HG02938 (cell line): ENCODE measurements around the gene NRF1.

Experiments
- ATAC-seq: cut with Tn5 transposase; IDR thresholded peaks from one replicate; pipeline ENCODE4 v1.9.1; 2021; ENCODE audit warnings: mild to moderate bottlenecking, moderate library complexity; ENCODE audit not compliant: unreplicated experiment

Gene NRF1

DNA sequence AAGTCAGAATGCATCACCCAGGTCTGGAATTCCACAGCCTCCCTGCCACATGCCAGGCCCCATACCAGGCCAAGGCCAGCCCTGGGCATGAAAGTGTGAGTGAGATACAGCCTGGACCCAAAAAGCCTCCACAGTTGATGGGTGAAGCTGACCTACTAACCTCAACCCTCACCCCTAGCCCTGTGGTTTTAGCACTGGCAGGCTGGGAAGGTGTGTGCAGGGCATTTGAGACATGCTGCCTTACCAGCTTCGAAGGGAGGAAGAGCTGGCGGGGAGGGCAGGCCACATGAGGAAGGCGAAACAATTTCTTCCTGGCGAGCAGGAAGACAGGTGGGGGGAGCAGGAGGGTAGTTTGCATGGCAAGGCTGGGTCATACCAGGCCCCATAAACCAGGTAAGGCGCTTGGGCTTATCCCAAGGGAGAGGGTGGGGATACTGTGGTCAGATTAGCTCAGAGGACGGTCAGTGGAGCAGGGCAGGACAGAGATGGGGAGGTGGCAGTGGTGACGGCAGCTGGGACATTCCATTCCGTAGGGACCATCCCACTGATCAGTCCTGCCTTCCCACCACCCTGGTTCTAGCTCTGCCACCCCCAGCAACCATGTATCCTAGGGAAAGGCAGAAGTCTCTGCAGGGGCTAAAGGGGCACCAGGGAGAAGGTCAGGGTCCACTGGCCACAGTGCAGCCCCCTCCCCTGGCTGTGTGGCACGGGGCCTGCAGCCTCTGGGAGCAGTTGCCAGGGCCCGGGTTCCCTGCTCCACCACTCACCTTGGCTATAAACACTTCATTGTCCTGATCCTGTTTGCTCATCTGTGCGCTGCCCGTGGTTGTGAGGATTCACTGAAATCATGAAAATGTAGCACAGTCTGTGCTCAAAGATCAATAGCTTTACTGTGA lies 155.8 kb downstream of the NRF1 start:
- ATAC-seq = no peak

DNA sequence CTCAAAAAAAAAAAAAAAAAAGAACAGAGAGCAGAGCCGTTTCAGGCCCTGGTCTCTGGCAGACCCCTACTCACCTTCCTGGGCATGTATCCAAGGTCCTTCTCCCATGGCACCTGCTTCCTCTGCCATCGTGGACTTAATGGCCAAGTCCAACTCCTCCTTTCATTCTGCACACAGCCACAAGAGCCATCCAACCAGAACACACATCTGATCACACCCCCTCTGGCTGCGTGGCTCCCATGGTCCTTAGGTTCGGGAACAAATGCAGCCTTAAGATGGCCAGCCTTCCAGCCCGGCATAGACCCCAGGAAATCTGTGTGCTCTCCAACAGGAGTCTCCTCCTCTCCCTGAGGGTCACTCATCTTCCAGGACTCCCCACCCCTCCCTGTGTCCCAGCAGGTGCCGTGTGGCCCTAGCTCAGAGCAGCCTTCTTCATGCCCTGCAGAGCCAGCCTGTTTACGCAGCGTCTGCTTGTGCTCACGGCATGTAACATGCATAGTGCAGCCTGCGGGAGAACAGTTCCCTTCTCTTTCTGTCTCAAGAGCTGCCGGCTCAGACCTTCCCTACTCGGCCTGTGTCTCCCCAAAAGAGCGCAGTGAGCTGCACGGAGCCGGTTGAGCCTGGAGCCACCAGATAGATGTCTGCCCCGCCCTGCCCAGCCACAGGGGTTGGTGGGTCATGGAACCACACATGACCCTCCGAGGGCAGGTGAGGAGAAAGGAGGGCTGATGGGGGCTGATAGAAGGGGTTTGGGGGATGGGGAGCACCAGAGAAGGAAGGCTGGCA lies 157.3 kb downstream of the NRF1 start:
- ATAC-seq = no peak

DNA sequence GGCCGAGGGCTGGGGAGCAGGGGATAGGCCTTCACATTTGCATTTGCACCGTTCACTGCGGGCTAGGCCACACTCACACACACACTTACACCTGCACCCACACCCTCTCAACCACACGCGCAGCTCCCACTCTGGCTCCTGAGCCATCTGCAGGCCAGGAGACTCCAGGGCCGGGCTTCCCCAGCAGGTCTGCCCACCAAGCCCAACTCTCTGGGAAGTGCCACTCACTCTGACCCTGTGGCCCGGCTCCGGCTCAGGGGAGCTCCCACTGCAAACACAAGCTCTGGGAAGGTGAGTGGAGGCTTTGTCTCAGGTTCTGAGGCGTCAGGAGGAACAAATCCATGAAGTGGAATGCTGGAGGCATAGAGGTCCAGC lies 157.9 kb downstream of the NRF1 start:
- ATAC-seq = no peak

DNA sequence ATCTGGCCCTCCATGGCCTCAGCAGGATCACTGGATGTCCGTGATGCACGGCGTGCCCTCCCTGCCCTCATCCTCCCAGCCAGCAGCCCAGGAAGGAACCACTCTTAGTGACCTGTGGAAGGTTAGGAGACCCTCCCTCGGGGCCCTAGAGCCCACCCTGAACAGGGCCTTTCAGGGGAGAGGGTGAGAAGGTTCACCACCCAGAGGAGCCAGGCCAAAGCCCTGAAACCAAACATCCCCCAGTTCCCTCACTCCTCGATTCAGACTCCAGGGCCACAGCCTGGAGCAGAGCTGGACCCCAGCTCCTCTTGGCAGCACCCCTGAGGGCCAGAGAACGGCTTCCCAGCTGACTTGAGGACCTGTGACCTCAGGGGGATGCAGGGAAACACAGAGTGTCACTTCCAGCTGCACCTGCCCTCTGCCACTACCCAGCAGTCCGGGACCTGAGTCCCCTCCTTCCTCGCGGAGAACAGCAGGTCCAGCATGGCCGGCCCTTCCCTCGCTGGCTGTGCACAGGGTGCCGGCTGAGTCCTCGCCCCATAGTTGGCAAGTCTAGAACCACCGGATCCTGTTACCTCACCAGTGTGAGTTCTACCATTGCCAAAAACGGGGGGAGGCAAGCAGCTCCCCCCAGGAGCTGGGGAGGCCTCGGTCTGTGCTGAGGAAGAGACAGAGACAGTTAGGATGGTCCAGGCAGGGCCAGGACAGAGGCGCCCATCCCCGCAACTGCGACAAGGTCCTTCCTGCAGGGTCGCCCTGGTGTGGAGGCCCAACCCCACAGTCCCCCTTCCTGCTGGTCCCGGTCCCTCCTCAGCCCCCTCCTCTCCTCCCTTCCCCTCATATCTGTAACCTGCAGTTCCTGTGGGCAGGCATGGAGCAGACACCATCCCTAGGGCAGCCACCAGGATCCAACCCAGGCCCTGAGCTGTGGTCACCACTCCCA lies 158.6 kb downstream of the NRF1 start:
- no peak for ATAC-seq

DNA sequence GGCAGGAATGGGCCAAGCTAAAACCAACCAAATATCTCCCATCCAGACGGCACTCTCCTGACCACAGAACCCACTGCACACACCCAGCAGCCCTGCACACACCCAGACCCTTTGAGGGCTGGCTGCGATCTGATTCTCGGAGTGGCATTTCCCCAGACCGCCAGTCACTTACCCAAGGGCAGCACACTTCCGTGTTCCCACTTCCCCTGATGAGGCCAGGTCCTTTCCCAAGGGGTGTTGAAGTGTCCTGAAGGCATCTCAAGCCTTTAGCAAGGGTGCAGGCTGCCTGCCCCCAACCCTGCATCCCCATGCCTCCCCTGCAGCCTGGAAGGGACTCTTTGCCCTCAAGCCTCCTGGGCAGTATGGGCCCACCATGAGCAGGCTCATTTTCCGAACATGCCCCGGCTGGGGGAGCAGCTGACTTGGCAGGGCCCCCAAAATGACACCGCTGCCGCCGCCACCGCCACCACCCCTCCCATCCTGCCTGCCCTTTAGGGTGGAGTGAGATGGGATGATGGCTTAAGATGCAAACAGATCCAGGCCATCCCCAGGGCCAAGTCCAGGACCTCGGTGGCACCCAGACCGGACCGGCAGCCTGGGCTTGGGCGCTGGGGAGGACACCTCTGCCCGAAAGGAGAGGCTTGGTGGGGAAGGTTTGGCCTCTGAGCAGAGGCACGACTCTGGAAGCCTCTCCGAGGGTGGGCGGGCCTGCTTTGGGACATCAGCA lies 159.8 kb downstream of the NRF1 start:
- ATAC-seq = no peak

DNA sequence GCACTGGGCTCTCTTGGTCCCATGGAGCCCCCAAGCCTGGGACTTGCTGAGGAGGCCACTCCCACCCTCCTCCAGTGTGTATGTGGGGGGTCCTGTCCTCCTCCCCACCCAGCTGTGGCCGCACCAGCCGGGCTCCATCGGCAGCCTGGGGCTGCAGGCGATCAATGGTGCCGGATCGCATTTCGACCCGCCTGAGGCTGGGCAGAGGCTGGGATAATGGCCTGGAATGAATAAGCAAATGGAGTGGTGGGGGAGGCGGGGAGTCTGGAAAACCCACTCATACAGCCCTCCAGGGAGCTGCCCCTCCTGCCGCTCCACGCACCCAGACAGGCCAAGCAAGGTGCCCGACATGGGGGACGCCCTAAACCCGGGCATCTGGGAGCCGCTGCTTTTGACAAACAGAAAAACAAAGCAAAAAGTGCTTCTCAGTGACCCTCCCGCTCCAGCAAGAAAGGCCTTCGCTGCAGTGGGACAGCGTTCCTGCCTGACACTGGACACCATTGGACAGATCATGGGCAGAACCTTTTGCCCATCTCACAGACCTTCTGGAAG lies 160.5 kb downstream of the NRF1 start:
- ATAC-seq = no peak

DNA sequence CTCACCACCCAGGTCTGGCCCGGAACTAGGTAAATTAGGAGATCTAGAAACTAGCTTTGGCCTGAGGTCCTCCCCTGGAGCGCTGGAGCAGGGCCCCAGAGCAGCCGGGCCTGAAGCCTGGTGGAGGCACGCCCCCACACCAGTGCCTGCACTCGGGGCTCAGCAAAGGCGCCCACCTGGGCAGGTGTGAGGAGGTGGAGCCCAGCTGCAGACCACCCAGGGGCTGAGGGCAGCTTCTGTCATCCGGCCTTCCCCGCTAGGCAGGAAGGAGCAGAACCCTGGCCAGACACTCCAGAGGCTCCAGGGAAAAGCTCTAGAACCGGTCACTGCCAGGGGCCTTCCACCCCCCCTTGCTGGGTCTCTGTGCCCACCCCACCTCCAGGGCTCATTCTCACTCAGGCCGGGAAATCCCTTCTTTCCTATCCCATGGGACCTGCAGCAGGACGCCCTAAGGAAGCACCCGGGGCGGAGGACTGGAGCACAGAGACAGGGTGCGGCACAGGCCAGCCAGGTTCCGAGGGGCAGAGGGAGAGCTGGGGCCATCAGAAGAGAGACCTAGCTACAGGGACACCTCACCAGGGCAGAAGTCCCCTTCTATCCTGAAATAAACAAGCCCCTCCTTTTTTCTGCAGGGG lies 161.2 kb downstream of the NRF1 start:
- ATAC-seq = no peak

DNA sequence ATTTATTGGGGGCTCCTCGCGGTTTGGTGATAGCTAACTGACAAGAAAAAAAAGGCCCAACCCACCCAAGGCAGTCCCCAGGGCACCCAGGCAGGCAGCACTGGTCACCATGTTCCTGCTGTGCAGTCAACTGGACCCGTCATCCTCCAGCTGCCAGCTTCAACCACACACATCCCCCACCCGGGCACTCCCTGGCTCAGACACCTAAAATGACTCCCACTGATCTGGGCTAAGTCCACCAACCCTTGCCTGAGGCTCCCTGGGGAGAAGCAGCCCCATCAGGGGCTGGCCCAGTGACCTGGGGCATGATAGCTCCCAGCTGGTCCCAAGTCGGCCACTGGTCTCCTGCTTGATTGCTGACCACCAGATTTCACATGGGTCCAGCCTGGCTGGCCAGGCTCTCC lies 161.8 kb downstream of the NRF1 start:
- no peak for ATAC-seq

DNA sequence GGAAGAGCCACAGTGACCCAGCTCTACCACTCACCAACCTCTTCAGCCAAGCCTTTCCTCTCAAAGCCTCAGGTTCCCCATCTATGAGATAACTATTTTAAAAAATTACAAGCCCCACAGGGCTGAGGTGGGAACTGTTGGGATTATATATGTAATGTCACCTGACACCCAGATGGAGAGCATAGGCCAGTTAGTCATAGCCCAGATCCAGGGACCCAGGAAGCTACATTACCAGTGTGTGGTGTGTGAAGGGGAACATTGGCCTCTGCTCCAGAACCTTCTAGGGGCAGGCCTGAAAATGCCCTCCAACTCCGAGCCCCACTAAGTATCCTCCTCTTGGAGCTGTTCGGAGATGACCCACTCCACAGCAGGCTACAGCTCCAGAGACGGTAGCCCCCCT lies 162.4 kb downstream of the NRF1 start:
- no peak for ATAC-seq

DNA sequence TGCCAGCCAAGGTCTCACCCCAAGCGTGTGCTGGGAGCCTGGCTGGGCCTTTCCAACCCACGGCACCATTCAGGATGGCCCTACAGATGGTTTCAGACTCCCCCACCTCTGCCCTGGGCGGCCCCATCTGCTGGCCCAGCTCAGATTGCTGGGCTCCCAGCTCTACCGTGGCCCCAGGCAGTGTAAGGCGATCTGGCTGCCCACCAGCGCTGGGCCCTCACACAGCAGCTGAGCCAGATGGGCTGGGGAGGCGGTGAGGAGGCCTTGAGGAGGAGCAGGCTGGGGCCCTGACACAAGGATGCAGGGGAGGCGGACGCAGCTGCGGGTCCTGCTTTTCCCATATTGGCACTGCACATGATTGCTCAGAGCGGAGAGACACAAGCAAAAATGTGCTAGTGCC lies 162.8 kb downstream of the NRF1 start:
- no peak for ATAC-seq

DNA sequence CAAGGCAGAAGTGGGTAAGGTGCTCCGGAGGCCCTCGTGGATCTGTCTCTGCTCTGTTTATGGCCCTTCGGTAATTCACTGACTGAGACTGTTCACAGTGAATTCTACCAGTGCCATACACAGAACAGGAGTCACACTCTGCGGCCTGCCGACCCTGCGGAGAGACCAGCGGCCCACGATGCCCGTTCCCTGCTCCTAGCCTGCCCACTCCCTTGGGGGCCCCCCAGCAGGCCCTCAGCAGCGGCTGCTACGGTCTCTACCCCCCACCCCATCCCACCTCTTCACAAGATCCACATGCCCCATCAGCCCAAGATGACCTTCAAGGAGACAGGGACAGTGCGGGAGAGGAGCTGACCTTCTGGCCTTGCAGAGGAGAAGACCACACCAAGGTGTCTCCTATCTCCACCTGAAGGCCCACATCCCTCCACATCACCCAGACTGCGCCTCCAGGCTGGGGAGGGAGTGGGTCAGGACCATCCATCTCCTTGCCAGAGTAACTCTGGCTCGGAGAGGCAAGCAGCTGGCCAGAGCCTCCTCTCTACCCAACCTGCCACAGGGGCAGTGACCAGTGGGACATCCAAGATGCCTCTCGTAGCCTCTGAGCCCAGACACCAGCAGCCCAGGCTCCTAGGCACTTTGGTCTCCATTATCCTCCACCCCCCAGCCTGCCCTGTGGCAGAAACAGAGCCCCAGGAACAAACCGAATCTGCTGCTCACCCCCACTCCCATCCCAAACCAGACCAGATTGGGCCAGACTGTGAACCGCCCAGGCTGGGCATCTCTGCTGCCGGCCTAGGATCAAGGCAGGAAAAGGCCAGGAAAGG lies 163.6 kb downstream of the NRF1 start:
- ATAC-seq = no peak

DNA sequence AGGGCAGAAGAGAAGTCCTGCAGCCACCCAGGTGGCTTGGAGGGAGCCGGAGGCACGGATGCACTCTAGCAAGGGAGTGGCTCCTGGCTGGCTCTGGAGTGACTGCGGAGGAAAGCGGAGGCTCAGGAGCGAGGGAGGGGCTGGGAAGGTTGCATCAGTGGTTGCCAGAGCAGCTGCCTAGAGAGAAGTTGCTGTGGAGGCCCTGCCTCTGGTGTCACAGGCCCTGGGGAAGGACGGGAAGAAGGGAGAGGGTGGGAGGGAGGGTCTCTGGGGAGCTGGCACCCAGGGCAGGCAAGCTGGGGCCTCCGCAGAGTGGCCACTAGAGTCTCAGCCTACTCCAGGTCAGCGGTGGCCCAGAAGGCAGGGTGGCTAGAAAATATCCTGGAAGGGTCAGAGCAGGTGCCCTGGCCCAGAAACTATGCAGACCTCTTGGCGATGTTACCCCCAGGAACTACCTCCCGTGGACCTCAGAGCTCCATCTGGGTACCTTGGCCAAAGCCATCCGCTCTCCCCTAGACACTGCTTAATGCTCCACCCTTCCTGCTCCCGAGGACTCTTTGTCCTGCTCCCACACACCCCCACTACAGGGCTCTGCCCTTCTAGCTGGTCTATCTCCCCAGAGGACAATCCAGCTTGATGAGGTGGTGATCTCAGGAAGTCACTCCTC lies 164.3 kb downstream of the NRF1 start:
- ATAC-seq = no peak

DNA sequence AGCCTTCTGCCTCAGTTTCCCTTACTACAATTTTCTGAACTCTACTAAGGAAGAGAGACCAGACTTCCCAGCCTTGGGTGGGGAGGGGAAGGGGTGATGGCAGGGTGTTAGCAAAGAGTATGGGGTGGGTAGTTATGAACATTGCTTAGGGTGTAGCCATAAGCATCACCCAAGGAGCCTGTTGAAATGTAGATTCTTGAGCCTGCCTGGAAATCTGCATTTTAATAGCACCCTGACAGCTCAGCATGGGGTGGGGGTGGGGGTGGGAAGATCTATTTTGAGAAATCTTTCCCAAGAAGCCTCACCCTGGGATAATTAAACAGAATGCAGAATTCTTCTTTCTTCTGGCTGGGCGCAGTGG lies 164.8 kb downstream of the NRF1 start:
- ATAC-seq = no peak

DNA sequence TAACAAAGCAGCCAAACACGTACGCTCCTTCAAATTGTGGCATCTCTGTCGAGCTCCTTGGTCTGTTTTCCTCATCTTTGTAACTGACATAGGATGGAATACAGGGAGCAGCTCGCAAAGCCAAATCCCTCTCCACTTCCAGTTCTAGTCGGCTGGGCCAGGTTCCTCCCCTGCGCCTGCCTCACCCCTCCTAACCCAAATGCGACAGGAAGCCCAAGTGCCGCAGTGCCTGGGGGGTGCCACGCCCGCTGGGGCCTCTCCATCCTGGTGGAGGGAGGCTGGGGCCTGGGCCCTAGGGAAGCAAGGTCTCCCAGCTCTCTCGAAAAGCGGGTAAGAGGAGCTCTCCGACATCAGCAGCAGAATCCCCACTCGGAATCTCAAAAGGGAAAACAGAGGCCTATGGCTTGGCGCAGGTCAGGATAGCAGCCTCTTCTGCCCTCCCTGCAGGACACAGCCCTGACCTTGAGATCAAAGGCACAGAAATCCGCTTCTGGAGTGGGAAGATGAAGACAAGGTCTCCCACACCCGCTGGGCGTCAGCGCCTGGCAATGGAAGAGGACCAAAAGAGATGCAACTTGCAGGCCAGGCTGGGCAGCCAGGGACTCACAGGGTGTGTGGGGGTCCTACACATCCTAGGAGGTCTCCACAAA lies 165.8 kb downstream of the NRF1 start:
- ATAC-seq = no peak

DNA sequence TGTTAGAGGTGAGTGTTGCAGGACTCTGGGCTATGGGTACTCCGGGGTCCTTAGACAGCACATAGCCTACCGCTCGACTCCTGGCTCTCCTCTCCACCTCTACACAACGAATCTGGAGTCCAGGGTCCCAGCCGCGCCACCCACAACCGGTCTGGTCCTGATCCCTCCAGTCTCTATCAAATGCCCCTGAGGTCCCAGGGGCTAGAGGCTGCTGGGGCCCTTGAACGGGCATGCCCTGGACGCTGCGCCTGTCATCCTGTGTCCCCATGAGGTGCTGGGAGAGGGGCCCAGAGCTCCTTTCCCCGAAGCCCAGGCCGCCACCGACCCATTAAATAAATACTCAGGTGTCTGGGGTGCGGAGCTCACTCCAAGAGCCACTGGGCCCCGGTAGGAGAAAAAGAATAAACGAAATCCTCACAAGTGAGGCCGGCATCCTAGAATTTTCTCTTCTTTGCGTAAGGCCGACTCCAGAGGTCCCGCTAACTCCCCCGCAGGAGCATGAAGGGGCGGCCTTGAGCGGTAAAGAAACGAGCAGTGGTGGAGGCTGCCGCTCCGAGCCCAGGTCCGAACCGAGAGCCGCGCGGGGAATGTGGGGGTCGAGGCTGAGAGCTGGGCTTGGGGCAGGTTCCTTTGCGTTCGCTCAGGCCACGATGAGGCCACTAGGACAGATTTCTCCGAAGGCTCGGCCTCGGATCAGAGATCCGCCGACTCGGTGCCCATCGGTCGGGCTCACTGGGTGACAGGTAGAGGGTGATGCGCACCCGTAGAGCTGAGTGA lies 166.7 kb downstream of the NRF1 start:
- no peak for ATAC-seq

DNA sequence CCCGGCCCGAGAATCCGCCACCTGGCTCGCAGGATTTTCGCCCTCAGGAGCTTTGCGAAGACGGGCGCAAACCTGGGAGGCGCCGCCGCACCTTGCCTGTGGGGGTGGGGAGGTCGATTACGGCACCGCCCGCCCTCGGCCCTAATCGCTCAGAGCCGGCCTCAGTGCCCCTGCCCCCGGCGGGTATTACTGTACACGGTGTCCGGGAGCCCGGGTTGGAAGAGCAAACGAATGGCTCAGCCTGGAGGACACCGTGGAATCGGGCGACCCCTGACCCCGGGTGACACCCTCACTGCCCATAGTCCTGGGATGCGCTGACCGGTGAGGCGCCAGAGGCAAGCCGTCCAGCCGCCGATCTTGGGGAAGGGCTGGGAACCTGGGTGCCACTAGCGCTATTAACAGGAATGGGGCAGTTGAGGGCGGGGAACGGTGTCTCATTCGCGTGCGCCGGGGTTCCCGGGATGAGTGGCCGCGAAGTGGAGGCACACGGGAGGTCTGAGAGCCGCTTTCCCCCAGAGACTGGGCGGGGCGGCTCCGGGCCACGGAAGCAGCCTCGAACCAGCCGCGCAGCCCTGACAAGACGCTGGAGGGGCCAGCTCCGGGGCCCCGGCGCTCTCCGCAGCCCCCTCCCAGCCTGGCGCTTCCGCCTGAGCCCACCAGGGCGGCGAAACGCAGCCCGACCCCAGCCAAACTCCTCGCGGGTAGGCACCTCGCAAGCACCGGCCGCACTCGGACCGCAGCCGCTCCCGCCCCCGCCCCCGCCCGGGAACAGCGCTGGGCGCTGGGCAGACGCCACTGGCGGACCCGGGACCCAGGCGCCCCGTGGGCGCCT lies 167.5 kb downstream of the NRF1 start:
- ATAC-seq = no peak
